Spleen (tissue), 7 donors: ENCODE results near the gene ATP5ME.

Experiments
- CTCF ChIP-seq, 11 experiments: fragments of 200-600 bp in 7 of 11; fragments of 450-650 bp in 4 of 11; sonication (generic) in 4 of 11; IDR thresholded peaks in 8 of 11; conservative IDR thresholded peaks in 3 of 11; 1 replicate in 7 of 11; 2 replicates in 4 of 11; pipeline versions ENCODE4 v1.4.0 to v1.8.0; 2016 to 2021; ENCODE audit warnings: antibody characterized with exemption in 11 of 11, inconsistent platforms in 4 of 11, mild to moderate bottlenecking in 1 of 11
- POLR2A ChIP-seq, 3 donors: fragments of 450-650 bp; IDR thresholded peaks; one replicate each; pipeline ENCODE4 v1.5.1; 2017; ENCODE audit warnings: antibody characterized with exemption in 3 of 3, mild to moderate bottlenecking in 1 of 3
- donor health status: DM: no; HTN: no; CAD: no; lungs with moderate emphysema.
- donor health status: DM: no; HTN: no; CAD: no.
- donor health status: DM: no; HTN: no; CAD: no.

GRCh38 chr4:649751-650310 lies 24.2 kb downstream of the ATP5ME start:
- TF ChIP-seq POLR2A (IDR thresholded peaks at IDR 0.05): no peak
- no peak for TF ChIP-seq CTCF (IDR thresholded peaks at IDR 0.05 in 8 of 11, conservative IDR thresholded peaks at IDR 0.05 in 3 of 11)
